A673 (cell line): ENCODE data around the gene LARP4B.

ENCODE experiments used
- CTCF ChIP-seq: fragments of 300-800, 200-600 bp; sonication (generic); conservative IDR thresholded peaks from 2 replicates; pipeline ENCODE4 v1.5.1; 2017; ENCODE audit warnings: low read depth, mild to moderate bottlenecking, antibody characterized with exemption, low read length, moderate library complexity, mixed read lengths
- EZH2 ChIP-seq: fragments of 200-600 bp; sonication (generic); IDR thresholded peaks from 2 replicates; pipeline ENCODE4 v1.6.1; 2017; ENCODE audit warnings: borderline replicate concordance, low read depth, mild to moderate bottlenecking, mixed read lengths, antibody characterized with exemption, low read length; ENCODE audit not compliant: poor library complexity, severe bottlenecking

GRCh38 chr10:923844-924523, 7.5 kb downstream of the LARP4B start:
- TF ChIP-seq CTCF (no peak), EZH2 (no peak)
